ENCODE results near the gene UBXN10.

DNA sequence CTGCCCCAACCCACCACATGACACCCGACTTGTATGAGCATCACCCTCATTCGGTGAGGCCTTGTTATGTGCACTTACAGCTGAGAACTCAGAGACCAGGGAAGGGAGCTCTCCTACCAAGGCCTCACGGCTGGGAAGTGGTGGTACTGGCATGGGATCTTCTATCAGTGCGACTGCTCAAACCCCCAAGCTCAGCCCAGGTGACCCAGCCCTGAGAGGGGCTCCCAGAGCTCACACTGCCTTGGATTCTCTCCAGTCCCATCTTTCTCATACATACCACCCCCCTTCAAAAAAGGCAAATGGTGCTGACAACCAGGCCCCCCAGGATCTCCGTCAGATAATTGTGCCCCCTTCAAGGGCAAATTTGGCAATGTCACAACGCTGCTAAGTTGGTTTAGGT lies 47.5 kb upstream of the UBXN10 start:
- TF ChIP-seq, protein P1, sequence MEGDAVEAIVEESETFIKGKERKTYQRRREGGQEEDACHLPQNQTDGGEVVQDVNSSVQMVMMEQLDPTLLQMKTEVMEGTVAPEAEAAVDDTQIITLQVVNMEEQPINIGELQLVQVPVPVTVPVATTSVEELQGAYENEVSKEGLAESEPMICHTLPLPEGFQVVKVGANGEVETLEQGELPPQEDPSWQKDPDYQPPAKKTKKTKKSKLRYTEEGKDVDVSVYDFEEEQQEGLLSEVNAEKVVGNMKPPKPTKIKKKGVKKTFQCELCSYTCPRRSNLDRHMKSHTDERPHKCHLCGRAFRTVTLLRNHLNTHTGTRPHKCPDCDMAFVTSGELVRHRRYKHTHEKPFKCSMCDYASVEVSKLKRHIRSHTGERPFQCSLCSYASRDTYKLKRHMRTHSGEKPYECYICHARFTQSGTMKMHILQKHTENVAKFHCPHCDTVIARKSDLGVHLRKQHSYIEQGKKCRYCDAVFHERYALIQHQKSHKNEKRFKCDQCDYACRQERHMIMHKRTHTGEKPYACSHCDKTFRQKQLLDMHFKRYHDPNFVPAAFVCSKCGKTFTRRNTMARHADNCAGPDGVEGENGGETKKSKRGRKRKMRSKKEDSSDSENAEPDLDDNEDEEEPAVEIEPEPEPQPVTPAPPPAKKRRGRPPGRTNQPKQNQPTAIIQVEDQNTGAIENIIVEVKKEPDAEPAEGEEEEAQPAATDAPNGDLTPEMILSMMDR (IDR thresholded peaks at IDR 0.05; ENCODE audit: poor library complexity), result no peak
- TF ChIP-seq EZH2 (IDR thresholded peaks at IDR 0.05; ENCODE audit: borderline replicate concordance) (no peak), EZH2phosphoT487 (IDR thresholded peaks at IDR 0.05; ENCODE audit: low read depth, severe bottlenecking, unreplicated experiment) (no peak)
